CD4-positive, alpha-beta T cell treated with Interleukin-21 for 1 hour (primary cell): Measurements from ENCODE around the gene HS6ST2.

ENCODE experiments used
- DNase-seq: peaks from one replicate; pipeline ENCODE4 v3.0.0-alpha.2; 2020

Gene HS6ST2

DNA sequence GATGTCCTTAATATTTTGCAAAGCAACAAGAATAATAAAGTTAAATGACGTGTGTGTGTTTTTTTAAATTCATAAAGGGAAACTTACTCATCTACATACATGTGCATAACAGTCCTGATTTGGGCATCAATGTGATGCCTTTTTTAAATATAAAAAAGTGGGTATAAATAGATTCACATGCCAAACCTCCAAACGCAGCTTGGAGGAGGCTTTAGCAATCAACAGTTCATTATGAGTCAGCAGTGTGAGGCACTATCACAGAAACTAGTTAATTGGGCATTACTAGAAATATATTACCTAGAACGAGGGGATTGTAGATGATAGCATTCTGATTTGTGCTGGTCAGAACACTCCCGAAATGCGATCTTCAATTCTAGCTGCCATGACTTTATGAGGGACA, 115.1 kb downstream of the HS6ST2 start:
- no peak for DNase-seq

DNA sequence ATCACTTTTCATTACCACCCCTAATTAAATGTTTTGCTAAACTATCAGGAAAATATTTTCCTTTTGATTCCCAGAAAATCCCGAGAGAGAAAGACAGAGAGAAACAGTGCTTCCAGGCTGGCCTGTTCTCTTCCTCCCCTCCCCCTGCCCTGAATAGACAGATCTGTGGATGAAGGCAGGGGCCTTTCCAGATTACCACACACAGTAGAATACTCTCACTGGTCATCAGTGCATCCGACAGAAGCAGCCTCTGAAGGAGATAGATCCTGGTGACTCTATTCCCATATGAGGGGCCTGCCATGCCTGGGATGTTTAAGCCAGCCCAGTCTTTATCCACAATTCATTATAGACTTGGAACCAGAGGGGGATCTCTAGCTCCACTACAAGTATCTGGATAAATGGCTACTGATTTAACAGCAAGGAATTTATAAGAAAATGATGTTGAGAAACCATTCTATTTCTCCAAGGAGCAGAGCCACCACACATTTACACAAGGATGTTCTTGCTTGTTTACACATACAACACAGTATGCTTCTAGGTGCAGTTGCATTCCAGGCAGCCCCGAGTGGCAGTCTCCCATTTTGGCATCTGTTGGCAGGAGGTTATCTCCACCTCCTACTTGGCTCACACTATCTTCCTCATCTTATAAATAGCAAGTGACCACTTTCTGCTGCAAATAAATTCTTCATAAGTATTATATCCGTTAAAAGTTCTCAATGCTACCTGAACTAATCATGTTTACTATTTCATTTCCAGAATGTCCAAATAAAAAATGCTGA, 115.8 kb downstream of the HS6ST2 start:
- no peak for DNase-seq

DNA sequence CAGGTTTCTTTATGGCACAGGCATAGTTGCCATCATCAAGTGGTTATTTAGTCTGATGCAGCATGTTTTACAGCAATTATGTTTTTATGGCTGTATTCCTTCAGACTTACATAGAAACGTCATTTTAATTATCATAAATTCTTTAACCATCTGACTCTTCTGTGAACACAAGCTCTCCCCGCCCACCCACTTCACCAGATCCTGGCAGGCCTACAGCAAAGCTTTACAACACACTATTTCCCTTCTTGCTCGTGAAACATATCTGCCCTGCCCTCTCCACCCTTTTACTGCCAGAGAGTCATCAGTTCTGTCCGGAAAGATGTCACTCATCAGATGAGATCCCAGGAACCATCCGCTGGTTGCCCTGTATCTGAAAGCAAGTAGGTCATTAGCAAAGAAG, 120.5 kb downstream of the HS6ST2 start:
- DNase-seq = no peak

DNA sequence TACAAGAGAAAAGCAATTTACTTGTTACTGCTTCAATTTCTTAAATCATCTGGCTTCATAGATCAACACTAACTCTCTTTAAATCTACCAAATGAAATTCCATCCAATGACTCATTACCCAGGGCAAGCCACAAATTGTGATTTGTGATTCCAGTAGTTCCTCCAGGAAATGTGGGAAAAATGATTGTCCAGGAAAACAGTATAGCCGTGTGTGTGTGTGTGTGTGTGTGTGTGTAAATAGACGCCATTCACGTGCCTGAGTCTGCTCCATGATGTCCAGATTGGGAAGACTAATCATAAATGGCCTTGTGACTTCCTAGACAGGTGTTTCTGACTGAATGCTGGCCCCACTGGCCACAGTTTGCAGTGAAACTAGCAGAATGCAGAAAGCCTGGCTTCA, 121.3 kb downstream of the HS6ST2 start:
- DNase-seq = no peak

DNA sequence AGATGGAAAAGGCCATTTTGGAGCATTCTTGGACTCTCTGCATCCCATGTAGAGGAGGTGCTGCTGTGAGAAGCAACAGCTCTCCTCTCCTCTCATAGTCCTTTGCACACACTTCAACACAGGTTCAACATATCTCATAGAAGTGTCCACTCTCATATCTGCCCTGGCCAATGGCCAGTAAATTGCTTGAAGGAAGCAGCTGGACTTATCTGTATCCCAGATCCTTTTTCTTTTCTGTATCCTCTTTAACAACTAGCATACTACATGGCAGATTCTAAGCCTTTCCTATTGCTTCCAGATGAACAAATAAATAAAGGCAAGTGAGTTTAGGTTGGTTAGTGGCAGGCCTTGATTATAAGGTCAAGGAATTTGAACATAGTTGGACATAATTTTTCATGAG, 122.0 kb downstream of the HS6ST2 start:
- DNase-seq = no peak

DNA sequence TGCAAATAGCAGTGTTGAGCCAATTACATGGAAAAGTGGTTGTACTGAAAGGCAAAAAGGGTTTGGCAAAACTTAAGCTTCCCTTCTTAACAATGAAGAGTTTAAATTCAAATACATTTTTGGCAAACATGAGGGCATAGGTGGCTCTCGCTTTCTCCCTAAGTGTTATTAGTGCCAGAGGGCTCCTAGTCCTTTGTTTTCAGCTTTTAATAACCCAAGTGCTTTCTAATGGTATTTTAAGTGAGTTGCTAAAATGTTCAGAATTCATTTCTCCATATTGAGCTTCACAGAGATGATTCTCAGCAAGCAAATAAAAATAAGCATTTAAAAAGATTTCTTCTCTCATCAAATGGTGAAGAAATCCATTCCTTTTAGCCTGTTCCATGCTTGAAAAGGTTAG, 123.7 kb downstream of the HS6ST2 start:
- DNase-seq = no peak

DNA sequence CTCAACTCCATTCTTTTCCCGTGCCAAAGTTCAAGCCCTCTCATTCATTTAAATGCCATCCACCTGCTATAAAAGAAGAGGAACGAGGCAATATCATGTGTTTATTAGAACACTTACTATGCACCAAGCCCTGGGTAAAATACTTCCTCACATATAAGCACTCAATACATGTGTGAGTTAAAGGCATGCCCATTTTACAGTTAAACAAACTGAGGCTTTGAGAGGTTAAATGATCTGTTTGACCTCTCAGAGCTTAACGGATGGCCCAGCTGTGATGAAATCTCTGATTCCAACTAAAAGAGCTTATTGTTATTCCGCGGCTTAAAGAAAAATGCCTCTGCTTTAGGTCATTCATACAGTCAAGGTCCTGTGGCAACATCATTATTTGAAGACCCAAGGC, 124.3 kb downstream of the HS6ST2 start:
- DNase-seq = no peak

DNA sequence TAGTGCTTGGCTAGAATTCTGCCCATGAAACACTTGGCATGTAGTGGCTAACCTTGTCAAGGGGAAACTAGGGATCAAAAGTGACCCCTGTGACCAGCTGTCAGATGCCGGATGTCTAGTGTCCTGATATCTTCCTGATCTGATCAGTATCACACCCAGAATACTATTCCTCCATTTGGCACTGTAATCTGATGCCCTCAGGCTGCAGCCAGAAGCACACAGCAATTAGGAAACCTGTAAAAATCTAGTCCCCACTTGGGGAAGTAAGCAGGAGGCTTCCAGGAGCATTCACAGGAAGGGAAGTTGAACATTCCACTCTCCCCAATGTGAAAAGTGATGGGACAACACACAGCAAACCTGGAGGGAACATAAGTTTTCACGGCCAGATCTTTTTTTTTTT, 125.1 kb downstream of the HS6ST2 start:
- no peak for DNase-seq

DNA sequence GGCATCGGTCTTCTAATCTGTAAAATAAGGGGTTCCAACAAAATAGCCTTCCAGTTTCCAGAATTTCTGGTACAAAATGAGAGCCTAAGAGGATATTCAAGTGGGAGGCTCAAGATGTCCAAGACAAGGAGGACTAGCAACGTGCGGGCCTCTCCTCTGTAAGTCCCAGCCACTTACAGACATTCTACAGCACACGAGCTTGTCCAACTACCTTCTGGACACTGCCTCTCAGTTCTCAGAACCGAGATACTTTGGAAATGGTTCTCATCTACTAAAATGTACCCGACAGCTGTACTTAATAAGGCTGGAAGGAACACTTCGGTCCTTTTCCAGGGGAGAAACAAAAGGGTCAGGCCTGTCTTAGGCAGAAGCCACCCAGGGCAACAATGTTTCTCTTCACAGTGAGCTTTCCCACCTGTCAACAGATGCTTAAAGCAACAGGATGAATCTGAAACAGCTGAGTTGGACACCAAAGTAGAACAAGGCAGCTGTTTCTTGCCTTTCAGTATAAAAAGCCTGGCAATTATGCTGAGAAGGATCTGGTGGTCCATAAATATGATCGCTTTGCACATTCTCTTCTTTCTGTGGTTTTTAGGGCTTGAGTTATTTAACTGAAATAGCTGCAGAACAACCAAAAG, 127.0 kb downstream of the HS6ST2 start:
- no peak for DNase-seq

DNA sequence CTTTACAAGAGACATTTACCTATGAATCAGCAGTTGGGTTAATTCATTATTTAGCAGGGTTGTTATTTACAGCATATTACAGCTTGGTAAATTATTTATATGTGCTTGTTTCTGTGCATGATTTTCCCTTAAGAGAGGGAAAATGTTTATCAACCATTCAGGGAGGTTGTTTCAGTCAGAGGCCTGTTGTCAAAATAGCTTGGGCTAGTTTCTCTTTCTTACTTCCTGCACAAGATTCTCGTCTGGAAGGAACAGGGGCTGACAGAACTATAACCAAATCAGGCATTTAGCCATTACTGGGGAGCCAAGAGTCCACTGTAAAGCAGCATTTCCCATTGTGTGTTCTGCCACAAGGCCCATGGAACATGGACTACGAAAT, 135.8 kb downstream of the HS6ST2 start:
- DNase-seq = no peak

DNA sequence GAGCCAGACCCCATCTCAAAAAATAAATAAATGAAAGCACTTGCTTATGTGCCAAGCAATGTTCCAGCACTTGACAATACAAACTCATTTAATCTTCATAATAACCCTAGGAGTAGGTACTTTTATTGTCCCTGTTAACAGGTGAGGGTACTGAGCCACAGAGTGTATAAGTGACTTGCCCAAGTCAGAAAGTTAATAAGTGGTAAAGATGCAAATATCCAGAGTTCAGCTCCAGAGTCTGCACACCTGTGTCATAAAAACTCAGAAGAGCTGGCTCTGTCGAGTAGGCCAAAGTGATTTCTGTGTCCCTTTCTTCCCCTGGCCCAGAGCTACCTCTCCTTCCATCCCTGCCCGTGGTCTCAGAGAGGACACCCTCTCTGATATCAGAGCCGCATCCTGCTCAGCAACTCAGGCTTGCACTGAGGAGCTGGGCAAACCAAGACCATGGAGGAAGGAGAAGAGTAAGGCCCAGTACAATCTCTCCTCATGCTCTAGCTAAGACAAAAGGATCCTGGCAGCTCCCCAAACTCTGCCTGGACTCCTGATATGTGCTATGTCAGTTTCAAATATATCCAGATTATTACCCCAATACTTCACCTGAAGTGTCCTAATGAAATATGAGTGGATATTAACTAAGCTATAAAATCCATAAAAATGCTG, 136.3 kb downstream of the HS6ST2 start:
- DNase-seq = no peak

DNA sequence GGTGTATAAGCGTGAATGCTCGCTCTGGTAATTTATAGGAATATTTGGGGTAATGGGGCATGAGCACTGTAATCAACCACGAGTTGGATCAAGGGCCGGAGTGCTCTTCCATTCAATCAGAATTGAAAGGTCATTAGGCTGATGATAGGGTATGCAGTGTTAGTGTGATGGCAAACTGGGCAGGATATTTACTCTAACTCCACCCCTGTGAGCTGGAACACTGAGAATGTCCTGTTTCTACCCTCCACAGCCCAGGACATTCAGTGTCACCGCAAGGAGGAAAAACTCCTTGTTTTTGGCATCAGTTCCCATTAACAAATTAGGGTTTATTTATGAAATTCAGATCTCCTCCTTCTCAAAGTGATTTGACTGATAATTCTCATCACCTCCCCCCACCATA, 137.8 kb downstream of the HS6ST2 start:
- no peak for DNase-seq

DNA sequence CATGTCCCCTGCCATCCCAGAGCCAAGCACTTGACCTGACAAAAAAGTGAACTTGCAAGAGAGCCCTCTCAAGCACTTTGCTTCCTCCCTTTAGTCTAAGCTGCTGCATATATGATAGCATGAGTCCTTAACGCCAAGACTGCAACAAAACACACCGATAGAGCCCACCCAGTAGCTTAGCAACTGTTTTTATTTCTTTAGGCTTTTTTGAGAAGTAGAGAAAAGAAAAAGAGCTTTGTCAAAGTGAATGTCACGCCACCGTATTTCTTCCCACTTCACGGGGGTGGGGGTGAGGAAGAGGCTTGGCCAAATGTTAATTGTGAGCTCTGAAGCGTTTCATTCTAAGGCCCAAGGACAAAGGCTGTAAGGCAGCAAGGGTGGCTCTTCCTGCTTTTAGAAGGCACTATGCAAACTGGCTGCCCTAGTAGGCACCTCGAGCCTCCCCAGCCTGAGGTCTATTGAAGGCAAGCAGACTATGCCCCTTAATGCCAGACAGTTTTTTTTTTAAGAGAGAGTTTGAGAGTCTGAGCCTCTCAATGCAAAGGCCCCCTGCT, 138.6 kb downstream of the HS6ST2 start:
- DNase-seq = no peak

DNA sequence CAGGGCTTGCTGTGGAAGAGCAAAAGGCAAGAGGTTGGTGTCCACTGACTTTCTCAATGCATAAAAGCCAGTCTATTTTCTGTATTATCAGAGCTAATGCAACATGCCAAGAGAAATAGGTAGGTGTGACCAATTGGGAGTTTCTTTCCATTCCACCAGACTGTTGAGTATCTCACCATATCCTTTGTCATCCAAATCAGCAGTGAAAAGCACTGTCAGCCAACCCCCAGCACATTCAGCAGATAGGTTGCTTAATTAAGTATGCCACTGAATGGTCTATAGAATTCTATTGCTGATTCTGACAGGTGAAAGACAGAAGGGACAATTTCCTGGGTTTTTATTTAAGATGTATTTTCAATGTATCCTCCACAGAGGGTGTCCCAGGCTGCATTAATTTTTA, 139.8 kb downstream of the HS6ST2 start:
- no peak for DNase-seq

DNA sequence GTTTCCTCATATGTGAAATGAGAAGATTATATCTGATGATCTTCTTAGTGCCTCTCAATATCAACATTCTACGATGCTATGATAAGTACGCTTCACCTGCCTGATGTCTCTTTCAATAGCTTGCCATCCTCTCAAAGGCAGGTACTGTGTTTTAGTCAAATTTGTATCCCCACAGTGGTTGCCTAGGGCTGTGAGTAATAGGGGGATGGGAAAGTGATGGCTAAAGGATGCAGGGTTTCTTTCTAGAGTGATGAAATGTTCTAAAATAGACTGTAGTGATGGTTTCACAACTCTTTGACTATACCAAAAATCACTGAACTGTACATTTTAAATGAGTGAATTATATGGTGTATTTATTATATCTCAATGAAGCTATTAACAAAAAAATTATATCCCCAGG, 142.8 kb downstream of the HS6ST2 start:
- DNase-seq = no peak

DNA sequence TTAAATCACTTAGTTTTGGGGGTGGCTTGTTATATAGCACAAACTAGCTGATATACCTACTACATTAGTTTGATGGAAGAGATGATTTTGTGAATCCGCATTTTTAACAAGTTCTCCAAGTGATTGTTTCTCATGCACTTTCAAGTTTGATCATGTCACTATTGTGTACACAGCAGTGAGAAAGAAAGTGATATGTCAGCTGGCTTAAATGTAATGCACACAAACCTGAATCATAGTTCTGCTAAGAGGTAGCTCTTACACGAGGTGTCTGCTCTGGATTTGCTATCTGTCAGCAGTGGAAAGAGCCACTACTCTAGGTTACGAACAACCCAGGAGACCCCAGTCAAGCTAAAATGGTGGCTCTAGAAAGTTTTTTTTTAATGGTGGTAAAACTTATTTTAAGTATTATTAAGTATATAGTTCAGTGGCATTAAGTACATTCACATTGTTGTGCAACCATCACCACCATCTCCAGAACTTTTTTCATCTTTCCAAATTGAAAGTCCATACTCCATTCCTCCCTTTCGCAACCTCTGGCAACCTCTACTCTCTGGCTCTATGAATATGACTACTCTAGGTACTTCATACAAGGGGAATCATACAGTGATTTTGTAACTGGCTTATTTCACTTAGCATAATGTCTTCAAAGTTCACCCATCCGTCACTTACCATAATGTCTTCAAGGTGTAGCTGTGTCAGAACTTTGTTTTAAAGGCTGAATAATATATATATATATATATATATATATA, 147.3 kb downstream of the HS6ST2 start:
- DNase-seq = no peak

DNA sequence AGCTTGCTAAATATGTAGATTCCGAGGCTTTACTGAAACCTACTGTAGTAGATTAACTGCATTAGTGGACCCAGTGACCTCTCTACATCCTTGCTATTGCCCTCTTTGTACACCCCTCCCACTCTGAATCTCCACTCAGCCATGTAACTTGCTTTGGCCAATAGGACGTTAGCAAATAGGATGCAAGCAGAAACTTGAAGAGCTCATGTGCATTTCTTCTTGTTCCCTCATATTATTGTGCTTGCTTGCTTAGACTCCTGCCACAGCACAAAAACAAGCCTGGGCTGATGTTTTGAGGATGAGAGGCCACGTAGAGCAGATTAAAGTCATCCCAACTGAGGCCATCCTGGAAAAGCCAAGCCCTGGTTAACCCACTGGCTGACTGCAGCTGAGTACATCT, 147.9 kb downstream of the HS6ST2 start:
- DNase-seq = no peak

DNA sequence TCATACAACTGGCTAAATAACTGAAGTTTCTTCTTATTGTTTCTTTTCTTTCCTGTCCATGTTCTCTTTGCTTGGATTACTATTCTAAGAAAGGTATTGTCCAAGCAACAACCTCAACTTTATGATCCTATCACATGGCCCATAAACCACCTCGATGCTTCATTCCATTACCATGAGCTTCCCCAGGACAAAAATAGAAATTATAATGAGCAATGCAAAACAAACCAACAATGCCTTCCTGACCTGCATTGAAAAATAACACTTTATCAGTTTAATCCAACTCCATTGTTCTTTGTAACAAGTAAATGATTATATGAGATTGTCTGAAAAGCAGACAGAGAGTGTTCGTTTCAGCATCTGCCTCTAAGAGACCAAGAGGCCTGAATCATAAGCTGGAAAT, 148.8 kb downstream of the HS6ST2 start:
- no peak for DNase-seq

DNA sequence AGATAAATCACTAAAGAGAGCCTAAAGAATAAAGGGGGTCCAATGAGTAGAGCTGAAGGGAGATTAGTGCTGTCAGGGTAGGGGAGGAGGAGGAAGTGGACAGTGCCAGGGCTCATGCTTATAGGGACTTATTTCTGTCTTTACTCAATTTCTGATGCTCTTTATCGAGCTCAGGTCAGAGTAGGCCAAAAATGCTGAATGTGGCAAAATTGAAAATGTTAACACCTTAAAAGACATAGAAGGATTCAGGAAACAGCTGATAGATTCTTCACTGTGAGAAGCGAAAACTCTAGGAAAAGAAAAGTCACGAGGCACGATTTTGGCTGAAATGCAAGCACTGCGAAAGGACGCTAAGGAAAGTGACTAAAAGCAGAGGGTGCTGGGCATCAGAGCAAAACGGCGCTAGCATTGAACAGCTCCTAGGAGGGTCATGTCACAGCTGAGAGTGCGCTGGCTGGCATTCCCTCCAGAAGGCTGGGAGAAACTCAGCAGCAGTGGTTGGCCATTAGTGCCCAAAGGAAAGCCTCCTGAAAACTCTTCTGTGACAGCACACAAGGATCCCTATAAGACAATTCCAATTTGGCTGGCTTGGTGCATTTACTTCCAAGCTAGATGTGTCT, 150.9 kb downstream of the HS6ST2 start:
- no peak for DNase-seq

DNA sequence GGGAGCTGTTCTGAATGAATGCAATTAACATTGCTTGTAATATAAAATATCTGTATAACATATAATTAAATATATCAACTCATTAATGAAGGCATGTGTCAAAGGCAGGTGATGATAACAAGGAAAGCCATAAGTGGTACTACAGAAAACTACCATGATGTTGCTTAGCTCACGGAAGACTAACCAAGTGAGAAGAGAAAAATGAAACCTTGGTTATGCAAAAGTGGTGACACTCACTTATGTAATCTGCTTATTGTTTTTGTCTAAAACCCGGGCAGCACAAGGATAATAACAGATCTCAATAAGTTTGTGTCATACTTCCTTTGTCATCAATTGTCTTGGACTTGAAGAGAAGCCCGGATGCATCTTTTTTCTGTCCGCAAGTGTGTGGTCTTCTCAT, 156.4 kb downstream of the HS6ST2 start:
- DNase-seq = no peak

DNA sequence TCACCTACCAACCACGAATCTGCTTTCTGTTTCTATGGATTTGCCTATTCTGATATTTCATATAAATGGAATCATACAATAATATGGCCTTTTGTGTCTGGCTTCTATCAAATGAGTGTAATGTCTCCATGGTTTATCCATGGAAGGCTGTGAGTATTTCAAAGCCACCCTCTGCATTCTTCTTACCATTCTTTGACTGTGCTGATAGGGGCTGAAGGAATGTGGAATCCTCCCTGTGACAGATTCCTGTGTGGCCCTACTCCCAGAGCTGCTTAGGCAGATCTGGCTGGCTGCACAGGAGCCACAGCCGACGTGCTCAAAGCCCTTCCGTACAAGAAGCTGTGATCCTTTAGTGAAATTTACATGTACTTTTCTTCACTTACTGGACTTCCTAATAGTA, 163.2 kb downstream of the HS6ST2 start:
- no peak for DNase-seq

DNA sequence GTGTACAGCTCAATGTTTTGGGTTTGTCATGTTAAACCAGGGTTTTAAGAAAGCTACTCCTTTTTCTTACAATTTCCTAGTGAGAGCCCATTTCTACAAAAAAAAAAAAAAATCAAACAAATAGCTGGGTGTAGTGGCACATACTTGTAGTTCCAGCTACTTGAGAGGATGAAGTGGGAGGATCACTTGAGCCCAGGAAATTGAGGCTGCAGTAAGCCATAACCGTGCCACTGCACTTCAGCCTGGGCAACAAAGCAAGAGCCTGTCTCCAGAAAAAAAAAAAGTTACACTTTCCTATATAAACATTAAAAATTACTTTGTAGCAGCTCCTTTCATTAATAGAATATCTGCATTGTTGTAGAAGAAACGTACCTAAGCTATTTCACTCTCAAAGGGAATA, 166.7 kb downstream of the HS6ST2 start:
- no peak for DNase-seq

DNA sequence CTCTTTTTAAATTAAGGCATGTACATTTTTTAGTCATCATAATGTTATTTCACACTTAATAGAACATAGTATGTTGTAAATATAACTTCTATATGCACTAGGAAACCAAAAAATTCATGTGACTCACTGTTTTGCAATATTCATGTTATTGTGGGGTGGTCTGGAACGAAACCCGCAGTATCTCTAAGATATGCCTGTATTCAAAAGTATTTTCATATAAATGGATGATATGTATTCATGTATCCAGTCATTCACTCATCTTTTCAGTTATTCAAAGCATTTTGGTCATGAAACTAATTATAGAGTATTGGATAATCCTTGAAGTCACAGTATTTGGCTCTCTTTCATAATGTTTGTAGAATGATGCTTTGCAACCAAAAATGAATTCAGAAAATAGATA, 168.1 kb downstream of the HS6ST2 start:
- no peak for DNase-seq
